ENCODE data around the gene DCTN3.

DNA sequence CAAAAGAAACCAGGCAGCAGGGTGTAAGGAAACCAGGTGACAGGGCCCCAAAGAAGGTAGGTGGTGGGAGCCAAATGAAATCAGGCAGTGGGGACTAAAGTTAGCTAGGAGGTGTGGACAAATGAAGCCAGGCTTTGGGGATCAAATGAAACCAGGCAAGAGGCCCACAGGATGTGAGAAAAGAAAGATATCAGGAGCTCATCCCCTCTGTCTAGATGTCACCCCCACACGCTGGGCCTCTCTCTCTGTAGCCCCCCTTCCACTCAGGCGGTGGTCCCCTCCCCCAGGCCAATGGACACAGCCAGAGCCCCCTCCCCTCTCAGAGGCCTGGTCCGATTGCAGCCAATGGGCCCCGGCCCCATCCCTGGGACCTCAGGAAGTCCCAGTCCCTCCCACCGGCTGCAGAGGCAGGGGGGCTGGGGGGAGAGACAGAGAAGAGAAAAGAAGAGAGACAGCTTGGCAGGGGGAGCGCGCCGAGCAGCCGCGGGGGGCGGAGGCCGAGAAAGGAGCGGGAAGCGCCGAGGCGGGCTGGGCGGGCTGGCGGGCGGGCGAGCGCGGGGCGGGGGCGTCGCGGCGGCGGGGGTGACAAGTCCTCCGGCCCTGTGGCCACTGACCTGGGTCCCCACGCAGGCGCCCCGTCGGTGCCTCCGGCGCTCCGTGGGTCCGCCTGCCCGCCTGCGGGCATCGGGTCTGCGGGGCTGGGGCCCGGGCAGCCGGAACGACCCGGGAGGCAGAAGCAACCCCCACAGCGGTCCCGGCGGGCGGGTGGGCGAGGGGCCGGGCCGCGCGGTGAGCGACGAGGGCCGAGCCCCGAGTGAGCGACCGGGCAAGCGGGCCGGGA is 42.7 kb downstream of the DCTN3 start:
- TF ChIP-seq CTCF (IDR thresholded peaks at IDR 0.05) (no peak), POLR2AphosphoS5 (IDR thresholded peaks at IDR 0.05) (no peak), POLR2A (IDR thresholded peaks at IDR 0.05) (no peak)
